Peyer's patch (tissue), 4 donors: ENCODE results near the gene LIMS1.

Experiments
- POLR2A ChIP-seq, 2 donors: fragments of 450-650 bp; IDR thresholded peaks; one replicate each; pipeline ENCODE4 v1.5.1; 2017; ENCODE audit warnings: antibody characterized with exemption in 2 of 2, mild to moderate bottlenecking in 2 of 2, moderate library complexity in 2 of 2
- TF ChIP-seq, protein P1 (sequence below), 6 experiments: fragments of 450-650 bp in 4 of 6; fragments of 200-600 bp in 2 of 6; sonication (generic) in 1 of 6; IDR thresholded peaks; one replicate each; pipeline ENCODE4 v1.5.1; 2017 to 2019; ENCODE audit warnings: antibody characterized with exemption in 6 of 6, mild to moderate bottlenecking in 3 of 6, moderate library complexity in 1 of 6

DNA sequence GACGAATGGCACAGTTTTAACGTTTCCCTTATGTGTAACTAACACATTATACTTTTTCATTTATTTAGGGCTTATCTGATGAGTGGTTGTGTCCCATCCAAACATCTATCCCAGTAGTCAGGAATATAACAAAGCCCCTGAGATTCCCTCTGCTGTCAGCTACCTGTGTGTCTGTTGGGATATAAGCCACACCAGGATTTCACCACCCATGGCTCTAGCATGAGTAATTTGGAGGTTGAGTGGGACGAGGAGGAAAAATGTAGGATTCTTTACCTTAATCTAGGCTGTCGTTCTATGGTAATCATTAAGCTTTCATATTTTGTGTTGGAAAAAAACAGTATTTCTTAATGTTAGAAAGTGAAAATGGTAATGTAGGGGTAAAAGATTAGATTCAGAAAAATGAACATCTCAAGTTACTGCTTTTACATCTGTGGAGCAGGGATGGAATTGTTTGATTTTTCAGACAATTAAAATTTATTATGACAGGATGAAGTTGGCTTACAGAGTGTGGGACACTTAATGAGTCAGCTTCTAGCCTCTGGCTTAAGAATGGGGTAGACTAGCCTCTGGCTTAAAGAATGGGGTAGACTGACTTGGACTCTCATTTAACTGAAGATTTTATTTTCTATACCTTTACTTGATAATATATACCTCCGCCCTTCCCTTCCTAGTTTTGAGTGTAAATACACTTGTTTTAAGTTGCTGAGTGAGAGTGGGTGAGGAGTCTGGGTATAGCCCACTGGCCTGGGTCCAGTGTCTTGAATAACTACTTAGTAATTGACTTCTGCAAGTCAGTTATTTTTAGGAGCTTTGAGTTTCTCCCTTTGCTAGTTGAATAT is 96.5 kb downstream of the LIMS1 start:
- TF ChIP-seq, protein P1, sequence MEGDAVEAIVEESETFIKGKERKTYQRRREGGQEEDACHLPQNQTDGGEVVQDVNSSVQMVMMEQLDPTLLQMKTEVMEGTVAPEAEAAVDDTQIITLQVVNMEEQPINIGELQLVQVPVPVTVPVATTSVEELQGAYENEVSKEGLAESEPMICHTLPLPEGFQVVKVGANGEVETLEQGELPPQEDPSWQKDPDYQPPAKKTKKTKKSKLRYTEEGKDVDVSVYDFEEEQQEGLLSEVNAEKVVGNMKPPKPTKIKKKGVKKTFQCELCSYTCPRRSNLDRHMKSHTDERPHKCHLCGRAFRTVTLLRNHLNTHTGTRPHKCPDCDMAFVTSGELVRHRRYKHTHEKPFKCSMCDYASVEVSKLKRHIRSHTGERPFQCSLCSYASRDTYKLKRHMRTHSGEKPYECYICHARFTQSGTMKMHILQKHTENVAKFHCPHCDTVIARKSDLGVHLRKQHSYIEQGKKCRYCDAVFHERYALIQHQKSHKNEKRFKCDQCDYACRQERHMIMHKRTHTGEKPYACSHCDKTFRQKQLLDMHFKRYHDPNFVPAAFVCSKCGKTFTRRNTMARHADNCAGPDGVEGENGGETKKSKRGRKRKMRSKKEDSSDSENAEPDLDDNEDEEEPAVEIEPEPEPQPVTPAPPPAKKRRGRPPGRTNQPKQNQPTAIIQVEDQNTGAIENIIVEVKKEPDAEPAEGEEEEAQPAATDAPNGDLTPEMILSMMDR (IDR thresholded peaks at IDR 0.05) = no peak
- no peak for TF ChIP-seq POLR2A (IDR thresholded peaks at IDR 0.05)
